GM12878 (cell line): ENCODE data around the gene RASA4B. TPM values are rescaled to one million over a fixed set of nuclear protein-coding genes. Genes with fewer than 3 reads are reported as not detected.

ENCODE experiments used
- ATAC-seq: fragments of 200-7000 bp; cut with Tn5 transposase; 3 replicates; pipeline ENCODE4 v1.9.1; 2020; ENCODE audit warnings: mild to moderate bottlenecking, moderate library complexity
- BruUV-seq: library from RNA; stranded (reverse); fragments of 400-500 nt; replicated peaks from 2 replicates; lab custom pipeline; 2021; lab: Mats Ljungman, UMichigan
- CTCF ChIA-PET: fragments of 300-600 bp; sonication (Branson Sonifier 250); formaldehyde crosslinking; extraction: SDS; loops from one replicate; lab custom pipeline; 2021; ENCODE audit warnings: inconsistent platforms; lab: Yijun Ruan, JAX
- POLR2A ChIA-PET: fragments of 350-600 bp; formaldehyde crosslinking; extraction: SDS; loops from one replicate; lab custom pipeline; 2021; ENCODE audit warnings: inconsistent platforms; lab: Charles Lee
- RAD21 ChIA-PET: fragments of 300-600 bp; sonication (Branson Sonifier 250); formaldehyde crosslinking; loops from one replicate; lab custom pipeline; 2023; ENCODE audit warnings: antibody characterized with exemption; ENCODE audit not compliant: unreplicated experiment; lab: Charles Lee
- SMC1A ChIA-PET: fragments of 300-600 bp; sonication (Branson Sonifier 250); formaldehyde crosslinking; loops from one replicate; lab custom pipeline; 2023; ENCODE audit not compliant: unreplicated experiment, uncharacterized antibody; lab: Charles Lee
- DNase-seq: peaks from one replicate; pipeline ENCODE4 v3.0.0-alpha.2; 2011; ENCODE audit warnings: low read depth, low spot score
- FAIRE-seq: peaks from 3 replicates; lab custom pipeline; 2011; peaks lifted over from hg19 to GRCh38; lab: Jason Lieb, UNC
- H2AFZ ChIP-seq: 2 replicates; pipeline ENCODE4 v1.6.0; 2011; ENCODE audit warnings: low read depth, low read length, control low read depth; ENCODE audit not compliant: control insufficient read depth
- H3K27ac ChIP-seq: 2 replicates; pipeline ENCODE4 v1.5.1; 2011; ENCODE audit warnings: control low read depth; ENCODE audit not compliant: control insufficient read depth, insufficient read depth
- H3K27me3 ChIP-seq, 2 experiments: replicated peaks in 1 of 2; 2 replicates each; pipeline versions ENCODE4 v1.6.0 to v1.6.1; 2011; ENCODE audit warnings: low read length in 1 of 2; ENCODE audit not compliant: control insufficient read depth in 2 of 2, insufficient read depth in 2 of 2
- H3K36me3 ChIP-seq, 2 experiments: 2 replicates each; pipeline ENCODE4 v1.5.1; 2011; ENCODE audit warnings: low read length in 1 of 2; ENCODE audit not compliant: control insufficient read depth in 2 of 2, insufficient read depth in 2 of 2
- H3K4me1 ChIP-seq: 2 replicates; pipeline ENCODE4 v1.6.1; 2011; ENCODE audit warnings: mild to moderate bottlenecking, low read length, moderate library complexity, mixed read lengths; ENCODE audit not compliant: control insufficient read depth, insufficient read depth
- H3K4me2 ChIP-seq: 2 replicates; pipeline ENCODE4 v1.6.0; 2011; ENCODE audit warnings: control low read depth; ENCODE audit not compliant: control insufficient read depth, insufficient read depth
- H3K4me3 ChIP-seq: fragments of 200-600 bp; sonication (generic); 2 replicates; pipeline ENCODE4 v1.5.1; 2016
- H3K79me2 ChIP-seq: 2 replicates; pipeline ENCODE4 v1.6.0; 2011; ENCODE audit warnings: low read length; ENCODE audit not compliant: control insufficient read depth, insufficient read depth
- H3K9ac ChIP-seq: 2 replicates; pipeline ENCODE4 v1.8.0; 2011; ENCODE audit warnings: low read length, control low read depth, mixed read lengths; ENCODE audit not compliant: control insufficient read depth, insufficient read depth
- H3K9me3 ChIP-seq: replicated peaks from 3 replicates; pipeline ENCODE4 v1.5.1; 2011; ENCODE audit warnings: mild to moderate bottlenecking, low read length; ENCODE audit not compliant: control insufficient read depth, insufficient read depth
- H4K20me1 ChIP-seq: 2 replicates; pipeline ENCODE4 v1.6.0; 2011; ENCODE audit not compliant: control insufficient read depth, insufficient read depth
- EGR1 ChIP-seq, 2 experiments: IDR thresholded peaks; 1 replicate in 1 of 2; 2 replicates in 1 of 2; pipeline ENCODE4 v1.6.1; 2011 to 2012; ENCODE audit warnings: low read depth in 2 of 2, low read length in 2 of 2, borderline replicate concordance in 1 of 2, mild to moderate bottlenecking in 1 of 2, moderate library complexity in 1 of 2
- IRF5 ChIP-seq: fragments of 450-650 bp; IDR thresholded peaks from 2 replicates; pipeline ENCODE4 v1.6.1; 2017; ENCODE audit warnings: borderline replicate concordance
- NKRF ChIP-seq: fragments of 450-650 bp; conservative IDR thresholded peaks from 2 replicates; pipeline ENCODE4 v1.6.1; 2017; ENCODE audit warnings: mild to moderate bottlenecking, moderate library complexity
- TCF3 ChIP-seq: IDR thresholded peaks from 2 replicates; pipeline ENCODE4 v1.6.1; 2012; ENCODE audit warnings: low read depth, mild to moderate bottlenecking, low read length, borderline replicate concordance; ENCODE audit not compliant: insufficient read depth
- WGBS: methylation state at CpG from one replicate; pipeline ENCODE4 v1.1.6; 2016; ENCODE audit warnings: low lambda C conversion rate; ENCODE audit not compliant: insufficient replicate concordance, insufficient coverage; ENCODE audit errors: missing lambda C conversion rate; 5-methylcytosine and 5-hydroxymethylcytosine counted together
- in situ Hi-C: fragments of 300-500 bp; cut with MboI; formaldehyde crosslinking; loops from 9 replicates; pipeline ENCODE4 v1.14.3; 2018; ENCODE audit warnings: mixed read lengths
- intact Hi-C: fragments of 100-400 bp; cut with micrococcal nuclease; formaldehyde crosslinking; loops from one replicate; pipeline ENCODE4 v1.14.2; 2022; ENCODE audit not compliant: unreplicated experiment
- polyA plus RNA-seq, 11 experiments: library from polyadenylated mRNA; depleted of rRNA in 4 of 11; unstranded in 6 of 11; stranded (reverse) in 5 of 11; fragments of >200 nt; fragmentation: Nextera tagmentation in 4 of 11; fragmentation: Illumina TruSeq in 1 of 11; extraction: Ambion mirVana in 4 of 11; extraction: Trizol in 1 of 11; gene quantifications; 1 replicate in 1 of 11; 2 replicates in 10 of 11; pipeline versions ENCODE4 v1.2.1 to v1.2.3, GENCODE V29; 2011 to 2016; ENCODE audit warnings: inconsistent platforms in 2 of 11, missing spikeins in 2 of 11, low read depth in 1 of 11
- total RNA-seq, 4 experiments: library from RNA; depleted of rRNA in 3 of 4; stranded (reverse); fragments of >200 nt in 3 of 4; fragmentation: Illumina TruSeq in 1 of 4; extraction: Trizol in 1 of 4; gene quantifications; 2 replicates each; pipeline versions ENCODE4 v1.2.1 to v1.2.3, GENCODE V29; 2013 to 2021

The RASA4B gene
- total and polyA plus RNA-seq, 10 of the 15 experiments (the other 5 are each of a cell fraction or from before 2014, with no cell fraction given) = 0.10 to 16.4 (median 6.4) TPM

- in situ Hi-C loops = no loop called here
Observed at GRCh38 chr7:102469351-102469971, 48.1 kb downstream of the RASA4B start.

More at GRCh38 chr7:102469351-102469971, 48.1 kb downstream of the RASA4B start:
- BruUV-seq = no TSS peak
- H3K9ac ChIP-seq = no peak overlapping the region
- ChIA-PET CTCF (no interaction called here), SMC1A (no interaction called here), POLR2A (no interaction called here), RAD21 (no interaction called here)
- ATAC-seq (no peak), FAIRE-seq (no peak), DNase-seq (no peak)
- peaks cover 9% of the 10 kb centered on the region for H3K4me1 ChIP-seq
- 95% methylated on average over 24 of the region's 24 CpGs for WGBS
- H4K20me1 ChIP-seq = no peaks in the 10 kb centered on the region
- intact Hi-C loops = loop anchor here (5.0 kb wide), 1 partner anchor 182 kb away; the partner anchor contains the start of gene SH2B2
- H2AFZ ChIP-seq = no peak overlapping the region
- peaks cover 6 to 26% of the 10 kb centered on the region in 2 experiments for H3K36me3 ChIP-seq
- no peaks in the 10 kb centered on the region for H3K9me3 ChIP-seq
- no peak for TF ChIP-seq NKRF
- TF ChIP-seq IRF5 = no peak
- no peak for TF ChIP-seq EGR1 (IDR thresholded peaks at IDR 0.05; ENCODE audit: borderline replicate concordance in 1 of 2, low read depth in 2 of 2, low read length in 2 of 2)
- no peak for TF ChIP-seq TCF3
- H3K27me3 ChIP-seq = no peaks in the 10 kb centered on the region
- H3K4me2 ChIP-seq = no peak overlapping the region
- no peak overlapping the region for H3K27ac ChIP-seq
- peaks cover 17% of the 10 kb centered on the region for H3K79me2 ChIP-seq
- H3K4me3 ChIP-seq = no peak overlapping the region
